ENCODE measurements around the gene RASGEF1B. TPM values are rescaled to one million over a fixed set of nuclear protein-coding genes. Genes with fewer than 3 reads are reported as not detected.

Gene RASGEF1B
- total RNA-seq, 1 donor from 2014 or later = 1.6 TPM

DNA sequence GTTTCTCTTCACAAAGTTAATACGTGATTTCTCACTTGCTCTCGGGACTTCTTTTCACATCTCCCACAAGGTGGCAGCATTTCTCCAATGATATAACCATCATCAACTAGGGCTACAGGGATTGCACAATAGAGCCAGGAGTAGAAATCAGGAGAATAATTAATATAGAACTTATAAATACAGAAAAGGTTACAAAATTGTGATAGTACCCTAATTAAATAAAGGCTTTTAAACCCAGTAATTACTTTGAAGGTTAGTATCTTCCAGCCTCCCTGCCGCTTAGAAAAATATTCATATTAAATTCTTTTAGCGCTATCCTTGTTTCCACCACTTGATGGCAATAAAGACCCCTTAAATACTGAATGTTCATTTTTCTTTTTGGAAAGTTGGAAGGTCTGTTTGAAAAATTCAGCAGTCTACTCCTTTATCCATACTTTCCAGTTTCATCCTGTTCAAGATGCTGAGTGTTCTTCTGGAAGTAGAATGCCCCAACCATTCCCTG is 65.8 kb downstream of the RASGEF1B start:
- intact Hi-C loops (cut with micrococcal nuclease) = loop anchor here (1.0 to 10.0 kb wide), 9 partner anchors 61 to 1333 kb away; no protein-coding TSS in a partner anchor

DNA sequence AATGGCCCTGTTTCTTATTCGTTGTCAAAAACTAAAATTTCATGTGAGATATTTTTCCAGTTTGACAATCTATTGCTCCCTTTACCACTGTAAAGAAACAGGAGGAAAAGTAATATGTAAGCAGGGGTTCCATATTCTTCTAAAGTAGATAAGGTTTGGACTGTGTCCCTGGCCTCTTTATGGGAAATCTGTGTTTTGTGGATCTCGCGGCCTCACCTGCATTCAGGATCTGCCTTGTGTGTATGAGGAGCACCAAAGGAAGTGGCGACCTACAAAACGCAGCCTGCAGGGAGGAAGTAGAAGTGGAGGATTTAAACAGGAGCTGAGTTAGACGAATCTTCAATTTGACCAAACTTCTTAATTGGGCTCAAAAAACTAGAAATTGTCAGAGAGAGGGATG is 67.0 kb downstream of the RASGEF1B start:
- intact Hi-C loops (cut with micrococcal nuclease) = loop anchor here (2.0 to 10.0 kb wide), 2 partner anchors 1020 to 1334 kb away; no protein-coding TSS in a partner anchor

DNA sequence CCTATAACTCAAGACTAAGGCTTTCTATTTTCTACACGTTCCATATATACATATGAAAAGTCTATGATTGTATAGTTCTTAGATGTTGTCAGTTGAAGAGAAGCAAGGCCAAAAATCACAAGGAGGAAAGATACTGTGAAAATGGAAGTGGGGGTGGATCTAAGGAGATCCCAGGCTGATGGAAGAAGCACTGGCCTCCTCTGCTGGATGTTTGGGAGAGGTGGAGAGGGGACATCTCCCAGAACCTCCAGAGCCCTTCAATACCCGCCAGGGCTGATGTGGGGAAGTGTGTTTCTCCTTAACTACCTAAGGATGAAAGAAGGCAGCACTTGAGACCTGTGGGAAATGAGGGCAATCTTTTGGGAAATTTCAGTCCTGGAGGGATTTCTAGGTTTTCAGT is 67.4 kb downstream of the RASGEF1B start:
- intact Hi-C loops (cut with micrococcal nuclease) = loop anchor here (2.0 to 10.0 kb wide), 2 partner anchors 1021 to 1335 kb away; no protein-coding TSS in a partner anchor

DNA sequence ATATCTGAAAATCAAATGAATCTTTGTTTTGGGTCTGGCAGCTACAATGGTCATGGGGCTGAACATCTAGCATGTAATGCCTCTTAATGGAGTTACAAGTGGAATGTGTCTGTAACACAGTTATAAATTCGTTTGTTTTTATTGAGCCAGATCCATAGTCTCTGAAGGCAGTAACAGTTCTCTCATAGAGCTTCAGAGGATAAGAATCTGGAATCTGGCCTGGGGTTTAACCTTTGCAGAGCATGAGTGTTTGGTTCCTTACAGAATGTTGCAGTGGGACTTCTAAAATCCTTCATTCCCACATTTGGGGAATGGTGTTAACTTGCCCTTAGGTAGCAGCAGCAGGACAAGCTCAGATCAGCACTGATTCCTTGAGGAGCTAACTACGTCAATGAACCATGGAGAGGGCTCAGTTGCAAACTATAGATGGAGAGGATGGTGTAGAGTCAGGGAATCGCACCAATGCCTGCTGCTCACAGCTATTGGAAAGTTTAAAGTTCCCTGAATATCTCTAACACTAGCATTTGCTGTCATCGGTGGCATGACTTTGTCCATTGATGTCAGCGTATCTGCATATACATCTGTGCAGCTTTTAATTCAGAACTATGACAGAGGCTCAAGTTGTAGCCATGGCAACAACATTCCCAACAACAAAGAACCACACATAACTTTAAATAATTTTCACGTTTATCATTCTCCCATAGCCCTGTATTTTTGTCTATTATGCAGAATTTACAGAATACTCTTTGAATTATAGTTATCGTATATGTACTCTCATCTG is 72.2 kb downstream of the RASGEF1B start:
- intact Hi-C loops (cut with micrococcal nuclease) = loop anchor here (10.0 kb wide), 1 partner anchor 1025 kb away; no protein-coding TSS in a partner anchor

GRCh38 chr4:81398379-81398778 is 73.3 kb downstream of the RASGEF1B start:
- intact Hi-C loops (cut with micrococcal nuclease) = no loop called here

- intact Hi-C loops (cut with micrococcal nuclease) = no loop called here
These were observed 74.1 kb downstream of the RASGEF1B start for GRCh38 chr4:81397635-81398034.

GRCh38 chr4:81395239-81395638 is 76.5 kb downstream of the RASGEF1B start:
- intact Hi-C loops (cut with micrococcal nuclease) = no loop called here

DNA sequence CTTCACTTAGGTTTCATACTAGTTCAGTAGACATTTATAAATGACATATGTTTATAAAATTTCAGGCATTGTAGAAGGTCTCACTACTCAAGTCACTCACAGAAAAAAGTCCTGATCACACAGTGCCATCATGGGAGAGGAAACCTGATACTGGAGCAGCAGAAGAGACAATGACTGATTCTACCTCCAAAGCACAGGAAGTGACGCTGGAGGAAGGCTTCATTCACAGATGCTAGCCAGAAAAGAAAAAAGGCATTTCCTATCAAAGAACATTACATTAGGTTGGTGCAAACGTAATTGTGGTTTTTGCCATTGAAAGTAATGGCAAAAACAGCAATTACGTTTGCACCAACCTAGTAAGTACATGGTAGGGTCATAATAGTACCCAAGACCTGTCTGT is 79.5 kb downstream of the RASGEF1B start:
- intact Hi-C loops (cut with micrococcal nuclease) = no loop called here

GRCh38 chr4:81389720-81390119 is 82.0 kb downstream of the RASGEF1B start:
- intact Hi-C loops (cut with micrococcal nuclease) = no loop called here

- intact Hi-C loops (cut with micrococcal nuclease) = no loop called here
These were observed 91.3 kb downstream of the RASGEF1B start for GRCh38 chr4:81380437-81380836.

GRCh38 chr4:81378386-81378785 is 93.3 kb downstream of the RASGEF1B start:
- intact Hi-C loops (cut with micrococcal nuclease) = no loop called here

DNA sequence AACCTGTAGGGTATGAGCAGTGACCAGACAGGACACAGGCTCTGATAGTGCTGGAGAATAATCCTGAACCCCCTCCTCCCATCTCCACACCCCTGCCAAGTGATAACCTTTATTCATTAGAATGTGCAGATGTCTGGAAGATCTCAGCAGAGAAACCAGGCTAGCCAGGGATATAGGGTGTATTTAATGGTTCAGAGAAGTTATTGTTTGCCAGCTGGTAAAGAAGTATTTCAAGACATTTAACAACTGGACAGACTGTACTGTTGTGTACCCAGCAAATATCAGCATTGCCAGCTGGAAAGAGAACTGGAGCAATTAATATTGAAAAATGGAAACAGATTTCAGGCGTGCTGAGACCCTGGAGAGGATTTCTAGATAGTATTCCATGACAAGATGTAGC is 94.5 kb downstream of the RASGEF1B start:
- intact Hi-C loops (cut with micrococcal nuclease) = no loop called here

DNA sequence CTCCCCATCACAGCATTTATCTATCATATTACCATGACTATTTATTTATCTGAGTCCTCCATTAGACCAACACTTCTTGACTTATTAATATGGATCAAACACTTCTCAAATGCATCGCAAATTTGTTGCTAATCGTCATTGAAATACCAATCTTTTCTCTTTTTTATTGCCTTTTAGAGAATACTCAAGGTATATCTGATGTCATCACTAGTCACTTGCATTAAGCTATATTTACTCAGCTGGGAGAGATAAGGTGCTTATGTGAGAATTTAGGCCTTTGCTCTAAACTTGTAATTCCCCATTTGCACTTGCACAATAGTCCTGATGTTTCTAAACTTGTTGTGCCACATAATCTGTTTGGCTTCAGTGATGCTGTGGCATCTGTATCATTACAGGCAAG is 95.0 kb downstream of the RASGEF1B start:
- intact Hi-C loops (cut with micrococcal nuclease) = no loop called here
